OCI-LY7 (cell line): ENCODE results near the gene LRRC74B. TPM values are rescaled to one million over a fixed set of nuclear protein-coding genes. Genes with fewer than 3 reads are reported as not detected.

Source experiments
- BruUV-seq: library from RNA; stranded (reverse); fragments of 400-500 nt; replicated peaks from 2 replicates; lab custom pipeline; 2021; lab: Mats Ljungman, UMichigan
- CTCF ChIA-PET: fragments of 300-600 bp; sonication (Branson Sonifier 250); formaldehyde crosslinking; loops from one replicate; lab custom pipeline; 2022; ENCODE audit warnings: antibody characterized with exemption; ENCODE audit not compliant: unreplicated experiment; lab: Charles Lee
- POLR2A ChIA-PET: fragments of 300-600 bp; sonication (Branson Sonifier 250); formaldehyde crosslinking; loops from one replicate; lab custom pipeline; 2022; ENCODE audit warnings: antibody characterized with exemption; lab: Charles Lee
- DNase-seq: peaks from one replicate; pipeline ENCODE4 v3.0.0-alpha.2; 2015; ENCODE audit warnings: low spot score
- H2AFZ ChIP-seq: fragments of 200-600 bp; sonication (generic), shearing (Covaris generic); 2 replicates; pipeline ENCODE4 v1.6.1; 2014; ENCODE audit warnings: mild to moderate bottlenecking, antibody characterized with exemption, low read length, moderate library complexity
- H3K27ac ChIP-seq: fragments of 200-600 bp; sonication (generic); 2 replicates; pipeline ENCODE4 v1.5.1; 2014; ENCODE audit warnings: mixed run types, low read depth, mild to moderate bottlenecking, moderate library complexity, low read length, inconsistent platforms; ENCODE audit not compliant: poor library complexity, severe bottlenecking
- H3K36me3 ChIP-seq: fragments of 200-600 bp; sonication (generic); 2 replicates; pipeline ENCODE4 v1.6.1; 2014; ENCODE audit warnings: mild to moderate bottlenecking, antibody characterized with exemption, low read length, moderate library complexity, mixed read lengths; ENCODE audit not compliant: insufficient read depth
- H3K4me1 ChIP-seq: fragments of 200-600 bp; sonication (generic); 2 replicates; pipeline ENCODE4 v1.5.1; 2014; ENCODE audit warnings: mild to moderate bottlenecking, low read length; ENCODE audit not compliant: insufficient read depth, poor library complexity, severe bottlenecking
- H3K4me2 ChIP-seq: fragments of 200-600 bp; sonication (generic); 2 replicates; pipeline ENCODE4 v1.6.1; 2014; ENCODE audit warnings: mild to moderate bottlenecking, low read length
- H3K4me3 ChIP-seq: fragments of 200-600 bp; sonication (generic); 2 replicates; pipeline ENCODE4 v1.5.1; 2014; ENCODE audit warnings: mild to moderate bottlenecking, low read depth, low read length; ENCODE audit not compliant: poor library complexity, severe bottlenecking
- H3K79me2 ChIP-seq: fragments of 200-600 bp; sonication (generic); 2 replicates; pipeline ENCODE4 v1.6.1; 2016; ENCODE audit warnings: low read depth, mild to moderate bottlenecking, low read length, moderate library complexity, mixed read lengths; ENCODE audit not compliant: insufficient read depth
- H3K9me2 ChIP-seq: fragments of 200-600 bp; sonication (generic); 2 replicates; pipeline ENCODE4 v1.6.1; 2016; ENCODE audit warnings: mild to moderate bottlenecking, low read length, mixed read lengths; ENCODE audit not compliant: insufficient read depth
- H3K9me3 ChIP-seq: fragments of 200-600 bp; sonication (generic); 2 replicates; pipeline ENCODE4 v1.6.1; 2014; ENCODE audit warnings: mild to moderate bottlenecking, mixed run types, low read length, mixed read lengths
- H4K20me1 ChIP-seq: fragments of 200-600 bp; sonication (generic); 2 replicates; pipeline ENCODE4 v1.6.1; 2014; ENCODE audit warnings: mild to moderate bottlenecking, antibody characterized with exemption, low read length, moderate library complexity, mixed read lengths; ENCODE audit not compliant: insufficient read depth
- EZH2phosphoT487 ChIP-seq: fragments of 200-600 bp; sonication (generic); IDR thresholded peaks from 2 replicates; pipeline ENCODE4 v1.6.1; 2018; ENCODE audit warnings: low read depth, borderline replicate concordance, mild to moderate bottlenecking, mixed run types, antibody characterized with exemption, low read length, moderate library complexity, mixed read lengths
- intact Hi-C: fragments of 100-400 bp; cut with micrococcal nuclease; formaldehyde crosslinking; loops from one replicate; pipeline ENCODE4 v1.10.0; 2022; ENCODE audit not compliant: unreplicated experiment
- total RNA-seq, 2 experiments: library from RNA; depleted of rRNA in 1 of 2; stranded (reverse); fragments of >200 nt in 1 of 2; shearing (Covaris generic) in 1 of 2; gene quantifications; 2 replicates each; pipeline ENCODE4 v1.2.3, GENCODE V29; 2014 to 2022
- TF ChIP-seq, protein P1 (sequence below): fragments of 200-600 bp; sonication (generic); conservative IDR thresholded peaks from 2 replicates; pipeline ENCODE4 v1.5.1; 2014; ENCODE audit warnings: mild to moderate bottlenecking, antibody characterized with exemption, low read length, moderate library complexity, mixed read lengths

LRRC74B gene
- total RNA-seq, 2 experiments from 2014 or later, result not detected

DNA sequence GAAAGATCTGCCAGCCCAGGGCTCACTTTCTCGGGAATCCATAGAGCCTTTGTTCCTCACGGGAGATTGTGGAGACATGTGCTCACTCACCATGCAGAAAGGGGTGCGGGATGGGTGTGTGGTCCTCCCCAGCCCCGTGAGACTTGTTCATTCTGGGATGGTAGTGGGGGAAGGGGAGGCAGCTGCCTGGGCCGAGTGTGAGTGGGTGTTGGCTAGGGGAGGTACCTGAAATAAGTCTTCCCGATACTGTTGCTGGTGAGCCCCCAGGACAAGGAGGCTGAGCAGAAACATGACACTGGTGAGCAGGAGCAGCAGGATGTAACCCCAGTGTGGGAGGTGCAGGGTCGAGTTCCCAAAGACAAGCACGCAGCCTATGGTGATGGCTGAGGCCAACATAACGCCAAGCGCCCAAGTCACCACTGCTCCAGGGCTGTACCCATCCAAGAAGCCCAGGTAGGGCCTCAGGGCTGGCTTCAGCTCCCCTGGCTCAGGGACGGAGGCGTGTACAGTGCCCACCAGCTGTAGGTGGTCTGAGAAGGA is 16.2 kb upstream of the LRRC74B start:
- no peak overlapping the region for H3K4me2 ChIP-seq
- H3K36me3 ChIP-seq, result no peaks in the 10 kb centered on the region
- DNase-seq, result no peak
- no peaks in the 10 kb centered on the region for H3K9me3 ChIP-seq
- ChIA-PET CTCF (no interaction called here), POLR2A (no interaction called here)
- peaks cover 4% of the 10 kb centered on the region for H3K4me1 ChIP-seq
- intact Hi-C loops, result loop anchor here (10.0 kb wide), 1 partner anchor 65 kb away; no protein-coding TSS in a partner anchor
- H2AFZ ChIP-seq, result no peak overlapping the region
- H3K9me2 ChIP-seq, result no peaks in the 10 kb centered on the region
- no peak overlapping the region for H3K4me3 ChIP-seq
- no TSS peak for BruUV-seq
- TF ChIP-seq, protein P1, sequence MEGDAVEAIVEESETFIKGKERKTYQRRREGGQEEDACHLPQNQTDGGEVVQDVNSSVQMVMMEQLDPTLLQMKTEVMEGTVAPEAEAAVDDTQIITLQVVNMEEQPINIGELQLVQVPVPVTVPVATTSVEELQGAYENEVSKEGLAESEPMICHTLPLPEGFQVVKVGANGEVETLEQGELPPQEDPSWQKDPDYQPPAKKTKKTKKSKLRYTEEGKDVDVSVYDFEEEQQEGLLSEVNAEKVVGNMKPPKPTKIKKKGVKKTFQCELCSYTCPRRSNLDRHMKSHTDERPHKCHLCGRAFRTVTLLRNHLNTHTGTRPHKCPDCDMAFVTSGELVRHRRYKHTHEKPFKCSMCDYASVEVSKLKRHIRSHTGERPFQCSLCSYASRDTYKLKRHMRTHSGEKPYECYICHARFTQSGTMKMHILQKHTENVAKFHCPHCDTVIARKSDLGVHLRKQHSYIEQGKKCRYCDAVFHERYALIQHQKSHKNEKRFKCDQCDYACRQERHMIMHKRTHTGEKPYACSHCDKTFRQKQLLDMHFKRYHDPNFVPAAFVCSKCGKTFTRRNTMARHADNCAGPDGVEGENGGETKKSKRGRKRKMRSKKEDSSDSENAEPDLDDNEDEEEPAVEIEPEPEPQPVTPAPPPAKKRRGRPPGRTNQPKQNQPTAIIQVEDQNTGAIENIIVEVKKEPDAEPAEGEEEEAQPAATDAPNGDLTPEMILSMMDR, result no peak
- no peak for TF ChIP-seq EZH2phosphoT487
- H4K20me1 ChIP-seq, result no peaks in the 10 kb centered on the region
- H3K79me2 ChIP-seq, result no peaks in the 10 kb centered on the region
- H3K27ac ChIP-seq, result no peak overlapping the region

DNA sequence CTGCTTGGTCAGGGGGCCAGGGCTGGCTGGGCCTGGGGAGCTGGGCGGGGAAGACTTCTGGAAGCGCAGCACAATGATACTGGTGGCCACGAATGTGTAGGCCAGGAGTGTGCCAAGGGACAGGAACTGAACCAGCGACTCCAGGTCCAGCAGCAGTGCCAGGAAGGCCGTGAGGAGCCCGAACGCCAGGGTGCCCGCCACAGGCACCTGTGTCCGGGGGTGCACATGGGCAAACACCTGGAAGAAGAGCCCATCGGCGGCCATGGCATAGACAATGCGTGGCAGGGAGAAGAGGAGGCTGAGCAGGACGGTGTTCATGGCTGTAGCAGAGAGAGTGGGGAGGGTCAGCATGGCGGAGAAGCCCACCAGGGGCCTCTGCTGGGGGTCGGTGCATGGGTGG is 15.7 kb upstream of the LRRC74B start:
- TF ChIP-seq EZH2phosphoT487, result no peak
- TF ChIP-seq, protein P1, result no peak
- Histone ChIP-seq H4K20me1 (no peaks in the 10 kb centered on the region), H3K36me3 (no peaks in the 10 kb centered on the region), H3K27ac (no peak overlapping the region), H3K9me3 (no peaks in the 10 kb centered on the region), H2AFZ (no peak overlapping the region), H3K9me2 (no peaks in the 10 kb centered on the region), H3K79me2 (no peaks in the 10 kb centered on the region), H3K4me1 (peaks cover 4% of the 10 kb centered on the region), H3K4me2 (no peak overlapping the region), H3K4me3 (no peak overlapping the region)
- intact Hi-C loops, result no loop called here
- POLR2A ChIA-PET, result no interaction called here
- CTCF ChIA-PET, result no interaction called here
- BruUV-seq, result no TSS peak
- no peak for DNase-seq

DNA sequence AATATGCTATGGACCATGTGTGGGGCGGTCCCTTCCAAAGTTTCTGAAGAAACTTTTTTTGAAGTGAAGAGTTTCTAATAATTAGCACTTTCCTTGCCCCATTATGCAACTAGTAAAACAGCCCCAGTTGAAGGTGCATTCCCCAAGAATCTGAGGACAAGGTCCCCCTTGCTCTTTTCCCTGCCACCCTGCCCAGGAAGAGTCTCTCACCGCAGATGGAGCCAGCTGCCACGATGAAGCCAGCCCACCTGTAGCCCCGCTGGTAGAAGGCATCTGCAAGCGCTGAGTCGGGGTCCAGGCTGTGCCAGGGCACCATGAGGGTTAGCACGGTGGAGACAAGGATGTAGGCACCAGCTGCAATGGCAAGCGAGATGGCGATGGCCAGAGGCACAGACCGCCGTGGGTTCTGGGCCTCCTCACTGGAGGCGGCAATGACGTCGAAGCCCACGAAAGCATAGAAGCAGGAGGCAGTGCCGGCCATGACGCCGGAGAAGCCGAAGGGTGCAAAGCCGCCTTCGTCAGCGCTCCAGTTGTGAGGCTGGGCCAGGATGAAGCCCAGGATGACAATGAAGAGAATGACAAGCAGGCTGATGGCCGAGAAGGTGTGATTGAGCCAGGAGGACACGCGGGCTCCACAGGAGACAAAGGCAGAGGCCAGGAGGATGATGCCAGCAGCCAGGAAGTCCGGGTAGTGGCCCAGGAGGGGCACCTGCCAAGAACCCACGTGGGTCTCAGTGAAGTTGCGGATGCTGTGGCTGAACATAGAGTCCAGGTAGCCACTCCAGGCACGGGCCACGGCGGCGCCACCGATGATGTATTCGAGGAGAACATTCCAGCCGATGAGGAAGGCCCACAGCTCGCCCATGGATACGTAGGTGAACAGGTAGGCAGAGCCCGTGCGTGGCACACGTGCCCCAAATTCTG is 14.9 kb upstream of the LRRC74B start:
- Histone ChIP-seq H3K4me3 (no peak overlapping the region), H3K79me2 (no peaks in the 10 kb centered on the region), H3K36me3 (no peaks in the 10 kb centered on the region), H4K20me1 (no peaks in the 10 kb centered on the region), H2AFZ (no peak overlapping the region), H3K27ac (no peak overlapping the region), H3K4me2 (no peak overlapping the region), H3K9me3 (no peaks in the 10 kb centered on the region), H3K9me2 (no peaks in the 10 kb centered on the region), H3K4me1 (no peaks in the 10 kb centered on the region)
- ChIA-PET CTCF (no interaction called here), POLR2A (no interaction called here)
- no TSS peak for BruUV-seq
- DNase-seq, result no peak
- TF ChIP-seq, protein P1, result no peak
- TF ChIP-seq EZH2phosphoT487, result no peak
- intact Hi-C loops, result no loop called here
